Smooth muscle cell (in vitro differentiated cells): Measurements from ENCODE around the gene LILRA1. TPM values are rescaled to one million over a fixed set of nuclear protein-coding genes. Genes with fewer than 3 reads are reported as not detected.
"Not testable (repeated sequence)": the region's sequence is repeated elsewhere in the genome, so short reads cannot be mapped to it uniquely, and the experiment has no call there.

Experiments
- DNase-seq: peaks from one replicate; lab custom pipeline; 2025; ENCODE audit not compliant: unreplicated experiment; lab: John Stamatoyannopoulos, UW
- H2AFZ ChIP-seq: fragments of 200-600 bp; sonication (generic); 2 replicates; pipeline ENCODE4 v1.6.0; 2016; ENCODE audit warnings: antibody characterized with exemption, low read depth, mild to moderate bottlenecking
- H3F3A ChIP-seq: fragments of 200-600 bp; sonication (generic); 2 replicates; pipeline ENCODE4 v1.6.0; 2017; ENCODE audit warnings: antibody characterized with exemption, low read depth
- H3K27ac ChIP-seq: fragments of 200-600 bp; sonication (generic); 2 replicates; pipeline ENCODE4 v1.5.1; 2016; ENCODE audit warnings: low read depth, mild to moderate bottlenecking
- H3K27me3 ChIP-seq: fragments of 200-600 bp; sonication (generic); 2 replicates; pipeline ENCODE4 v1.6.1; 2016; ENCODE audit warnings: low read depth, mild to moderate bottlenecking
- H3K36me3 ChIP-seq: fragments of 200-600 bp; sonication (generic); 2 replicates; pipeline ENCODE4 v1.5.1; 2016; ENCODE audit warnings: low read depth
- H3K4me1 ChIP-seq: fragments of 200-600 bp; sonication (generic); 2 replicates; pipeline ENCODE4 v1.5.1; 2016; ENCODE audit warnings: low read depth
- H3K4me2 ChIP-seq: fragments of 200-600 bp; sonication (generic); 2 replicates; pipeline ENCODE4 v1.6.0; 2016; ENCODE audit warnings: mild to moderate bottlenecking
- H3K4me3 ChIP-seq: fragments of 200-600 bp; sonication (generic); 2 replicates; pipeline ENCODE4 v1.5.1; 2016; ENCODE audit warnings: mild to moderate bottlenecking
- H3K79me2 ChIP-seq: fragments of 200-600 bp; sonication (generic); 2 replicates; pipeline ENCODE4 v1.6.0; 2016; ENCODE audit warnings: low read depth, mild to moderate bottlenecking
- H3K9ac ChIP-seq: fragments of 200-600 bp; sonication (generic); 2 replicates; pipeline ENCODE4 v1.6.0; 2016; ENCODE audit warnings: low read depth
- H3K9me3 ChIP-seq: fragments of 200-600 bp; sonication (generic); replicated peaks from 2 replicates; pipeline ENCODE4 v1.5.1; 2016; ENCODE audit warnings: low read depth
- H4K20me1 ChIP-seq: fragments of 200-600 bp; sonication (generic); 2 replicates; pipeline ENCODE4 v1.6.0; 2016; ENCODE audit warnings: low read depth
- WGBS: methylation state at CpG from one replicate; pipeline ENCODE4 v1.1.7; 2016; ENCODE audit warnings: low lambda C conversion rate; 5-methylcytosine and 5-hydroxymethylcytosine counted together
- polyA plus RNA-seq: library from polyadenylated mRNA; unstranded; fragments of >200 nt; fragmentation: Nextera tagmentation; extraction: Ambion mirVana; gene quantifications from 2 replicates; pipeline ENCODE4 v1.2.1, GENCODE V29; 2016
- total RNA-seq: library from RNA; depleted of rRNA; stranded (reverse); fragments of >200 nt; gene quantifications from 2 replicates; pipeline ENCODE4 v1.2.3, GENCODE V29; 2014
- TF ChIP-seq, protein P1 (sequence below): fragments of 200-600 bp; sonication (generic); IDR thresholded peaks from 2 replicates; pipeline ENCODE4 v1.5.1; 2017; ENCODE audit warnings: borderline replicate concordance, mild to moderate bottlenecking, antibody characterized with exemption; ENCODE audit not compliant: insufficient read depth, poor library complexity, severe bottlenecking

The LILRA1 gene
- total and polyA plus RNA-seq, 2 experiments from 2014 or later, result not detected

DNA sequence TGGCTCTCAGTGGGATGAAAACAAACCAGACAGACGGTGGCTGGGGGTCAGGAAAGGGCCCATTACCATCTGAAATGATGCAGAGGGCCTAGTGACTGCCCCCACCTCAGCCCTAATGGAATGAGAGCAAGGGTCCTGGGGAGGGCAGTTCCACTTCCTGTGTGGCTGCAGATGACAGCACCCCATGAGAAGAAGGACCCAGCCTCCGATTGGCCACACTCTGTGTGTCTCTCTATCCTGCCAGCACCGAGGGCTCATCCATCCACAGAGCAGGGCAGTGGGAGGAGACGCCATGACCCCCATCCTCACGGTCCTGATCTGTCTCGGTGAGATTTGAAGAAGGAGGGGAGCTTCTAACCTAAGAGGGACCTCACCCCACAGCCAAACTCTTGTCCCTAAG, 37.4 kb downstream of the LILRA1 start:
- DNase-seq, result no peak
- no peaks in the 10 kb centered on the region for H3K27me3 ChIP-seq
- H2AFZ ChIP-seq, result no peak overlapping the region
- H3K27ac ChIP-seq, result no peak overlapping the region
- H3K79me2 ChIP-seq, result no peaks in the 10 kb centered on the region
- TF ChIP-seq, protein P1, sequence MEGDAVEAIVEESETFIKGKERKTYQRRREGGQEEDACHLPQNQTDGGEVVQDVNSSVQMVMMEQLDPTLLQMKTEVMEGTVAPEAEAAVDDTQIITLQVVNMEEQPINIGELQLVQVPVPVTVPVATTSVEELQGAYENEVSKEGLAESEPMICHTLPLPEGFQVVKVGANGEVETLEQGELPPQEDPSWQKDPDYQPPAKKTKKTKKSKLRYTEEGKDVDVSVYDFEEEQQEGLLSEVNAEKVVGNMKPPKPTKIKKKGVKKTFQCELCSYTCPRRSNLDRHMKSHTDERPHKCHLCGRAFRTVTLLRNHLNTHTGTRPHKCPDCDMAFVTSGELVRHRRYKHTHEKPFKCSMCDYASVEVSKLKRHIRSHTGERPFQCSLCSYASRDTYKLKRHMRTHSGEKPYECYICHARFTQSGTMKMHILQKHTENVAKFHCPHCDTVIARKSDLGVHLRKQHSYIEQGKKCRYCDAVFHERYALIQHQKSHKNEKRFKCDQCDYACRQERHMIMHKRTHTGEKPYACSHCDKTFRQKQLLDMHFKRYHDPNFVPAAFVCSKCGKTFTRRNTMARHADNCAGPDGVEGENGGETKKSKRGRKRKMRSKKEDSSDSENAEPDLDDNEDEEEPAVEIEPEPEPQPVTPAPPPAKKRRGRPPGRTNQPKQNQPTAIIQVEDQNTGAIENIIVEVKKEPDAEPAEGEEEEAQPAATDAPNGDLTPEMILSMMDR, result no peak
- WGBS, result 66% methylated on average over 6 of the region's 6 CpGs
- no peaks in the 10 kb centered on the region for H3K4me1 ChIP-seq
- H3K4me2 ChIP-seq, result no peak overlapping the region
- no peak overlapping the region for H3K4me3 ChIP-seq
- H3F3A ChIP-seq, result no peaks in the 10 kb centered on the region
- H3K36me3 ChIP-seq, result no peaks in the 10 kb centered on the region
- no peaks in the 10 kb centered on the region for H4K20me1 ChIP-seq
- H3K9me3 ChIP-seq, result no peaks in the 10 kb centered on the region
- no peak overlapping the region for H3K9ac ChIP-seq

DNA sequence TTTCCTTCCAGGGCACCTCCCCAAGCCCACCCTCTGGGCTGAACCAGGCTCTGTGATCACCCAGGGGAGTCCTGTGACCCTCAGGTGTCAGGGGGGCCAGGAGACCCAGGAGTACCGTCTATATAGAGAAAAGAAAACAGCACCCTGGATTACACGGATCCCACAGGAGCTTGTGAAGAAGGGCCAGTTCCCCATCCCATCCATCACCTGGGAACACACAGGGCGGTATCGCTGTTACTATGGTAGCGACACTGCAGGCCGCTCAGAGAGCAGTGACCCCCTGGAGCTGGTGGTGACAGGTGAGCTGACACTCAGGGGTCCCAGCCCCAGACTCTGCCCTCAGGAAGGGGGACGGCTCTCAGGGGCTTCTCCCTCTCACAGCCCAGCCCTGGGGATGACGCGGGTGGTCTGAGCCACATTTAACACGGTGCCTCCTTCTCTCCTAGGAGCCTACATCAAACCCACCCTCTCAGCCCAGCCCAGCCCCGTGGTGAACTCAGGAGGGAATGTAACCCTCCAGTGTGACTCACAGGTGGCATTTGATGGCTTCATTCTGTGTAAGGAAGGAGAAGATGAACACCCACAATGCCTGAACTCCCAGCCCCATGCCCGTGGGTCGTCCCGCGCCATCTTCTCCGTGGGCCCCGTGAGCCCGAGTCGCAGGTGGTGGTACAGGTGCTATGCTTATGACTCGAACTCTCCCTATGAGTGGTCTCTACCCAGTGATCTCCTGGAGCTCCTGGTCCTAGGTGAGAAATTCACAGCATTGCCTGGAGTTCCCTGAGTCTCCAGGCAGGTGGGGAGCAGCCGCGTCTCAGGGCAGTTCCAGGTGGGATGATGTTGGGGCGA, 38.3 kb downstream of the LILRA1 start:
- H3K9me3 ChIP-seq, H3K27ac ChIP-seq, H3K4me2 ChIP-seq, H3K79me2 ChIP-seq, H2AFZ ChIP-seq, H3K36me3 ChIP-seq, H3K27me3 ChIP-seq, H3K4me3 ChIP-seq, H3K4me1 ChIP-seq, H4K20me1 ChIP-seq, H3F3A ChIP-seq, DNase-seq, H3K9ac ChIP-seq: not testable (repeated sequence)
- 76% methylated on average over 23 of the region's 23 CpGs for whole genome bisulfite sequencing

DNA sequence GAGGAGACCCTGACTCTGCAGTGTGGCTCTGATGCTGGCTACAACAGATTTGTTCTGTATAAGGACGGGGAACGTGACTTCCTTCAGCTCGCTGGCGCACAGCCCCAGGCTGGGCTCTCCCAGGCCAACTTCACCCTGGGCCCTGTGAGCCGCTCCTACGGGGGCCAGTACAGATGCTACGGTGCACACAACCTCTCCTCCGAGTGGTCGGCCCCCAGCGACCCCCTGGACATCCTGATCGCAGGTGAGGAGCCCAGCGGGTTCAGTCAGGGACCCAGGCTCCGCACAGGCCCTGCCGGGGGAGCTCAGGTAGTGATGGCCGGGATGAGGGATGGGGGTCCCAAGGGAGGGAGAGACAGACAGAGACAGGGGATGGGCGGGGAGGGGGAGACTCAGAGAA, 39.1 kb downstream of the LILRA1 start:
- H2AFZ ChIP-seq, H3K4me3 ChIP-seq, DNase-seq, H3K36me3 ChIP-seq, H3K4me1 ChIP-seq, H3F3A ChIP-seq, H3K27ac ChIP-seq, H3K79me2 ChIP-seq, H3K4me2 ChIP-seq, H4K20me1 ChIP-seq, H3K27me3 ChIP-seq, H3K9me3 ChIP-seq, H3K9ac ChIP-seq: not testable (repeated sequence)
- 79% methylated on average over 15 of the region's 16 CpGs for WGBS

DNA sequence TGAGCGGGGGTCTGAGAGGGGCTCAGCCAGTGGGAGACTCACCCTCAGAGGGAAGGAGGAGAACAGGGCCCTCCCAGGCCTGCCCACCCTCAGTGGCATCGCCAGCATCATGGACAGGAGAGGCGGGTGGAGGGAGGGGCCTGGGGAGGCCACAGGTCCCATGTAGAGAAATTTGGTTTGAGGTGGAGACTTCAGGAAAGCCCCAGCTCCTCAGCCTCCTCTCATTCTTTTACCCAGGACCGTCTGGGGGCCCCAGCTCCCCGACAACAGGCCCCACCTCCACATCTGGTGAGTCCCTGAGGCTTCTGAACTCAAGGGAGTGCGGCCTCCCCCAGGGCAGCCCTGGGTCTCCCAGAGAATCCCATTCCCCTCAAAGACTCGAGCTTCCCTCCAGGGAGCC, 40.0 kb downstream of the LILRA1 start:
- Histone ChIP-seq H3K27me3 (no peaks in the 10 kb centered on the region), H2AFZ (no peak overlapping the region), H3K36me3 (no peaks in the 10 kb centered on the region), H3K4me3 (no peak overlapping the region), H3K9ac (no peak overlapping the region), H3K4me1 (no peaks in the 10 kb centered on the region), H3K27ac (no peak overlapping the region), H4K20me1 (no peaks in the 10 kb centered on the region), H3K79me2 (no peaks in the 10 kb centered on the region), H3K4me2 (no peak overlapping the region), H3F3A (no peaks in the 10 kb centered on the region), H3K9me3 (peaks cover 3% of the 10 kb centered on the region)
- no peak for DNase-seq
- WGBS, result 73% methylated on average over 7 of the region's 7 CpGs
- TF ChIP-seq, protein P1, result no peak

DNA sequence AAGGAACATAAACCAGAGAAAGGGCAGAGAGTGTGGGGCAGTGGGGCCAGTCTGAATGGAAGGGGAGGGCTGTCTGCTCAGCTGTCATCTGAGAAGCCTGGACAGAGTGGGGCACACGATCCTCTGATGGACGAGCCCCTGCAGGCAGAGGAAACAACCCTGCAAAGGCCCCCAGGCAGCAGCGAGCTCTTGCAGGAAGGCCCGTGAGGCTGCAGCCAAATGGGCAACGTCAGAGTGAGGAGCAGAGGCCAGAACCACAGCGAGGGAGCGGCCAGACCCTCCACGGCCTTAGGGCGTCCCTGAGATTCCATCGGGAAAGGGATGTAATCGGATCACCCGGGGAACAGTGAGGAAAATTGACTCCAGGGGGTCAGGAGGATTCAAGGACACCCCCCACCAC, 42.6 kb downstream of the LILRA1 start:
- not testable (repeated sequence) for H3K27ac ChIP-seq

More for the DNA sequence above, 42.6 kb downstream of the LILRA1 start:
- WGBS, result 70% methylated on average over 12 of the region's 12 CpGs
- not testable (repeated sequence) for H3K4me1 ChIP-seq, H3K79me2 ChIP-seq, H3K36me3 ChIP-seq, H3K4me2 ChIP-seq, H4K20me1 ChIP-seq, H3K4me3 ChIP-seq, H3K27me3 ChIP-seq, H2AFZ ChIP-seq, H3K9ac ChIP-seq, DNase-seq, H3K9me3 ChIP-seq, H3F3A ChIP-seq
